ENCODE measurements around the gene ST8SIA5.

The ST8SIA5 gene

GRCh38 chr18:46627136-46627535 lies 129.7 kb downstream of the ST8SIA5 start:
- no peak for DNase-seq (ENCODE audit: low spot score)

- DNase-seq (ENCODE audit: low spot score), result no peak
Observed at GRCh38 chr18:46625069-46625468, 131.8 kb downstream of the ST8SIA5 start.

- DNase-seq (ENCODE audit: low spot score), result no peak
Observed at GRCh38 chr18:46624127-46624526, 132.7 kb downstream of the ST8SIA5 start.

- DNase-seq (ENCODE audit: low spot score), result no peak
Observed at GRCh38 chr18:46623541-46623940, 133.3 kb downstream of the ST8SIA5 start.

GRCh38 chr18:46622999-46623398 lies 133.9 kb downstream of the ST8SIA5 start:
- peak; percentile 49 for DNase-seq (ENCODE audit: low spot score)

GRCh38 chr18:46622451-46622850 lies 134.4 kb downstream of the ST8SIA5 start:
- no peak for DNase-seq (ENCODE audit: low spot score)

- DNase-seq (ENCODE audit: low spot score), result no peak
Observed at GRCh38 chr18:46621871-46622270, 135.0 kb downstream of the ST8SIA5 start.

GRCh38 chr18:46621111-46621766 lies 135.6 kb downstream of the ST8SIA5 start:
- DNase-seq (ENCODE audit: low spot score), result no peak

GRCh38 chr18:46619559-46619958 lies 137.3 kb downstream of the ST8SIA5 start:
- DNase-seq (ENCODE audit: low spot score), result no peak
